Measurements from ENCODE around the gene CDH23. TPM values are rescaled to one million over a fixed set of nuclear protein-coding genes. Genes with fewer than 3 reads are reported as not detected.

CDH23 gene
- total and polyA plus RNA-seq, 10 of the 15 experiments (the other 5 are each of a cell fraction or from before 2014, with no cell fraction given), result 0.09 to 0.40 (median 0.15) TPM; not detected in 1

DNA sequence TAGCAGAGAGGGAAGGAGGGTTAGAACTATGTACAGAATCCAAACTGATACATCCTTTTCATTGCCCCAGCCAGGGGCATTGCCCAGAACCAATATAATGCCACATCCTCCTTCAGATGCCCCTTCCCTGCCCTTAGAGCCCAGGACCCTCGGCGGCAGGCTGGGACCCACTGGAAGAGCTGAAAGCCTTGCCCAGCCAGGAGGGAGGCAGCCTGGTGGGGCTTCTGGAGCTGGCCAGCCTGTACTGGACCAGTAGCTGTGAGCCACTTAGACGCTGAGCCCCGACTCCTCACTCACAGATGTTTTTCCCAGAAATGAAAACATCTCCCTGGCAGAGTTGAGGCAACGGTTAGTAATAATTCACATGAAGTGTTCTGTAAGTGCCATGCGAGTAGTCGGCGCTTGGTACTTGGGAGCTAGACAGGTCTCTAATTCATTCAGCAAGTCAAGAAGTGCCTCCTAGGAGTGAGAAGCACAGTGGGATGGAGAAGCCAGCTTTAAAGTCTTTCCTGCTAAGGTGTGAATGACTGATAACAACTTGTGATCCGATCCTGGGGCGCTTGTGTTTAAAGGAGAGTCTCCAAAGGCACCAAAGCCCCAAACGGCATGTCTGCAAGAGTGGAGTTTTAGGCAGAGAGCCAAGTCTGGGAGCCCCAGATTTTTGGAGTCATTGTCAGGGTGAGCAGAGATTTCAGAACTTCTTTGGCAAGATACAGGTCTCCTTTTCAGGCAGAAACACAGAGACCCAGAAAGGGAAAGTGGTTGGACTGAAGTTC, 366.8 kb downstream of the CDH23 start:
- ChIA-PET RAD21 (ENCODE audit: unreplicated experiment) (interaction anchor here (0.6 to 1.8 kb wide), 3 partner anchors 15 to 445 kb away, joined by 3 to 6 read pairs (median 6); partner anchors contain the start of gene SLC29A3), SMC1A (ENCODE audit: uncharacterized antibody, unreplicated experiment) (interaction anchor here (1.0 to 2.4 kb wide), 4 partner anchors 10 to 133 kb away, joined by 3 to 7 read pairs (median 4); partner anchors contain the start of gene VSIR), CTCF (interaction anchor here (0.6 to 3.1 kb wide), 3 partner anchors 10 to 133 kb away, joined by 3 to 10 read pairs (median 5); partner anchors contain the start of gene VSIR), POLR2A (no interaction called here)
- FAIRE-seq, result no peak
- no peaks in the 10 kb centered on the region for H4K20me1 ChIP-seq (ENCODE audit: control insufficient read depth, insufficient read depth)
- no peak overlapping the region for H3K4me2 ChIP-seq (ENCODE audit: control insufficient read depth, insufficient read depth)
- no TSS peak for BruUV-seq (replicated peaks)
- no peak for DNase-seq (ENCODE audit: low read depth, low spot score)
- TF ChIP-seq, protein P1, sequence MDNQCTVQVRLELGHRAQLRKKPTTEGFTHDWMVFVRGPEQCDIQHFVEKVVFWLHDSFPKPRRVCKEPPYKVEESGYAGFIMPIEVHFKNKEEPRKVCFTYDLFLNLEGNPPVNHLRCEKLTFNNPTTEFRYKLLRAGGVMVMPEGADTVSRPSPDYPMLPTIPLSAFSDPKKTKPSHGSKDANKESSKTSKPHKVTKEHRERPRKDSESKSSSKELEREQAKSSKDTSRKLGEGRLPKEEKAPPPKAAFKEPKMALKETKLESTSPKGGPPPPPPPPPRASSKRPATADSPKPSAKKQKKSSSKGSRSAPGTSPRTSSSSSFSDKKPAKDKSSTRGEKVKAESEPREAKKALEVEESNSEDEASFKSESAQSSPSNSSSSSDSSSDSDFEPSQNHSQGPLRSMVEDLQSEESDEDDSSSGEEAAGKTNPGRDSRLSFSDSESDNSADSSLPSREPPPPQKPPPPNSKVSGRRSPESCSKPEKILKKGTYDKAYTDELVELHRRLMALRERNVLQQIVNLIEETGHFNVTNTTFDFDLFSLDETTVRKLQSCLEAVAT (IDR thresholded peaks at IDR 0.05), result no peak
- TF ChIP-seq, protein P2, sequence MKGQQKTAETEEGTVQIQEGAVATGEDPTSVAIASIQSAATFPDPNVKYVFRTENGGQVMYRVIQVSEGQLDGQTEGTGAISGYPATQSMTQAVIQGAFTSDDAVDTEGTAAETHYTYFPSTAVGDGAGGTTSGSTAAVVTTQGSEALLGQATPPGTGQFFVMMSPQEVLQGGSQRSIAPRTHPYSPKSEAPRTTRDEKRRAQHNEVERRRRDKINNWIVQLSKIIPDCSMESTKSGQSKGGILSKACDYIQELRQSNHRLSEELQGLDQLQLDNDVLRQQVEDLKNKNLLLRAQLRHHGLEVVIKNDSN (IDR thresholded peaks at IDR 0.05; ENCODE audit: borderline replicate concordance, extremely low read length, insufficient read depth, low read depth, low read length), result no peak
- TF ChIP-seq MYC (IDR thresholded peaks at IDR 0.05; ENCODE audit: insufficient read depth, insufficient read length, insufficient replicate concordance, low read length, severe bottlenecking) (no peak), RAD51 (IDR thresholded peaks at IDR 0.05) (no peak), RB1 (IDR thresholded peaks at IDR 0.05; ENCODE audit: borderline replicate concordance) (no peak), RCOR1 (conservative IDR thresholded peaks at IDR 0.05; ENCODE audit: low read depth, low read length) (no peak), STAT1 (conservative IDR thresholded peaks at IDR 0.05) (no peak), NR2F1 (conservative IDR thresholded peaks at IDR 0.05) (no peak), ATF7 (IDR thresholded peaks at IDR 0.05; ENCODE audit: low read depth) (no peak), SREBF1 (IDR thresholded peaks at IDR 0.05; ENCODE audit: low read length) (no peak), FOXK2 (IDR thresholded peaks at IDR 0.05) (no peak), RELA (IDR thresholded peaks at IDR 0.05; ENCODE audit: borderline replicate concordance, partially characterized antibody) (no peak), HCFC1 (IDR thresholded peaks at IDR 0.05; ENCODE audit: low read length) (no peak), SUPT20H (IDR thresholded peaks at IDR 0.05; ENCODE audit: borderline replicate concordance, control insufficient read depth, low read depth, low read length) (no peak)
- TF ChIP-seq, protein P3, sequence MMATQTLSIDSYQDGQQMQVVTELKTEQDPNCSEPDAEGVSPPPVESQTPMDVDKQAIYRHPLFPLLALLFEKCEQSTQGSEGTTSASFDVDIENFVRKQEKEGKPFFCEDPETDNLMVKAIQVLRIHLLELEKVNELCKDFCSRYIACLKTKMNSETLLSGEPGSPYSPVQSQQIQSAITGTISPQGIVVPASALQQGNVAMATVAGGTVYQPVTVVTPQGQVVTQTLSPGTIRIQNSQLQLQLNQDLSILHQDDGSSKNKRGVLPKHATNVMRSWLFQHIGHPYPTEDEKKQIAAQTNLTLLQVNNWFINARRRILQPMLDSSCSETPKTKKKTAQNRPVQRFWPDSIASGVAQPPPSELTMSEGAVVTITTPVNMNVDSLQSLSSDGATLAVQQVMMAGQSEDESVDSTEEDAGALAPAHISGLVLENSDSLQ (IDR thresholded peaks at IDR 0.05), result no peak
- no peak overlapping the region for H3K4me3 ChIP-seq
- ATAC-seq, result no peak
- no peaks in the 10 kb centered on the region for H3K9me3 ChIP-seq (replicated peaks; ENCODE audit: control insufficient read depth, insufficient read depth, low read length)
- H3K27me3 ChIP-seq (replicated peaks in 1 of 2; ENCODE audit: control insufficient read depth in 2 of 2, insufficient read depth in 2 of 2, low read length in 1 of 2), result no peaks in the 10 kb centered on the region
- no peak overlapping the region for H3K27ac ChIP-seq (ENCODE audit: control insufficient read depth, insufficient read depth)
- H3K9ac ChIP-seq (ENCODE audit: control insufficient read depth, insufficient read depth, low read length), result no peak overlapping the region
- H3K36me3 ChIP-seq (ENCODE audit: control insufficient read depth in 2 of 2, insufficient read depth in 2 of 2, low read length in 1 of 2), result no peaks in the 10 kb centered on the region; a peak in 1 of 4 replicates
- intact Hi-C loops (cut with micrococcal nuclease; ENCODE audit: unreplicated experiment) (no loop called here), in situ Hi-C loops (cut with MboI) (no loop called here)
- H2AFZ ChIP-seq (ENCODE audit: control insufficient read depth, low read depth, low read length), result no peak overlapping the region
- peaks cover 5% of the 10 kb centered on the region for H3K79me2 ChIP-seq (ENCODE audit: control insufficient read depth, insufficient read depth, low read length)
- peaks cover 17% of the 10 kb centered on the region for H3K4me1 ChIP-seq (ENCODE audit: control insufficient read depth, insufficient read depth, low read length)
- WGBS (ENCODE audit: insufficient coverage, insufficient replicate concordance, low lambda C conversion rate, missing lambda C conversion rate), result 88% methylated on average over 11 of the region's 11 CpGs

All from GM12878 (cell line).